Activated T-cell treated with anti-CD3 and anti-CD28 coated beads, Interleukin-2, amount 50 U/mL, for 4 hours (primary cell): ENCODE data around the gene SURF6. TPM values are rescaled to one million over a fixed set of nuclear protein-coding genes. Genes with fewer than 3 reads are reported as not detected.
"Not testable (repeated sequence)": the region's sequence is repeated elsewhere in the genome, so short reads cannot be mapped to it uniquely, and the experiment has no call there.

Experiments
- ATAC-seq, 2 donors: fragments of 200-7000 bp; cut with Tn5 transposase; one replicate each; pipeline ENCODE4 v1.10.0; 2021
- DNase-seq: peaks from one replicate; pipeline ENCODE4 v3.0.0-alpha.2; 2020
- H3K27me3 Mint-ChIP-seq: one replicate; pipeline ENCODE4 v1.8.0; 2021; ENCODE audit warnings: low read depth, mixed read lengths
- H3K36me3 Mint-ChIP-seq: one replicate; pipeline ENCODE4 v1.8.0; 2022; ENCODE audit warnings: mixed read lengths; ENCODE audit not compliant: insufficient read depth
- H3K4me1 Mint-ChIP-seq: one replicate; pipeline ENCODE4 v1.8.0; 2021; ENCODE audit warnings: low read depth, mixed read lengths
- H3K4me3 Mint-ChIP-seq: one replicate; pipeline ENCODE4 v1.8.0; 2021; ENCODE audit warnings: mild to moderate bottlenecking, moderate library complexity, mixed read lengths
- H3K9me3 Mint-ChIP-seq: one replicate; pipeline ENCODE4 v1.8.0; 2021; ENCODE audit warnings: mixed read lengths
- total RNA-seq, 3 donors: library from RNA; stranded (reverse); gene quantifications; one replicate each; pipeline ENCODE4 v1.2.1, GENCODE V29; 2021

SURF6 gene
- total RNA-seq, 3 donors from 2014 or later, result 56.0 to 61.7 (median 58.5) TPM

DNA sequence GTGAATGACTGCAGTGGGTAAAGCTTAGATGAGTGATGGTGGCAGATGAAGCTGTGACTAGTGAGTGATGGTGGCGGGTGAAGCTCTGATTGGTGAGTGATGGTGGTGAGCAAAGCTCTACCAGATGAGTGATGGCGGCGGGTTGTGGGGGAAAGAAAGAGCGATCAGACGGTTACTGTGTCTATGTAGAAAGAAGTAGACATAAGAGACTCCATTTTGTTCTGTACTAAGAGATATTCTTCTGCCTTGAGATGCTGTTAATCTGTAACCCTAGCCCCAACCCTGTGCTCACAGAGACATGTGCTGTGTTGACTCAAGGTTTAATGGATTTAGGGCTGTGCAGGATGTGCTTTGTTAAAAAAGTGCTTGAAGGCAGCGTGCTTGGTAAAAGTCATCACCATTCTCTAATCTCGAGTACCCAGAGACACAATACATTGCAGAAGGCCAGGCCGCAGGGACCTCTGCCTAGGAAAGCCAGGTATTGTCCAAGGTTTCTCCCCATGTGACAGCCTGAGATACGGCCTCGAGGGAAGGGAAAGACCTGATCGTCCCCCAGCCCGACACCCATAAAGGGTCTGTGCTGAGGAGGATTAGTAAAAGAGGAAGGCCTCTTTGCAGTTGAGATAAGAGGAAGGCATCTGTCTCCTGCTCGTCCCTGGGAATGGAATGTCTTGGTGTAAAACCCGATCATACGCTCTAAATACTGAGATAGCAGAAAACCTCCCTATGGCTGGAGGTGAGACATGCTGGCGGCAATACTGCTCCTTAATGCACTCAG, 52.5 kb downstream of the SURF6 start:
- not testable (repeated sequence) for H3K4me3 Mint-ChIP-seq, H3K36me3 Mint-ChIP-seq, ATAC-seq, H3K4me1 Mint-ChIP-seq, H3K9me3 Mint-ChIP-seq, DNase-seq
- peaks cover 13% of the 10 kb centered on the region for H3K27me3 Mint-ChIP-seq

DNA sequence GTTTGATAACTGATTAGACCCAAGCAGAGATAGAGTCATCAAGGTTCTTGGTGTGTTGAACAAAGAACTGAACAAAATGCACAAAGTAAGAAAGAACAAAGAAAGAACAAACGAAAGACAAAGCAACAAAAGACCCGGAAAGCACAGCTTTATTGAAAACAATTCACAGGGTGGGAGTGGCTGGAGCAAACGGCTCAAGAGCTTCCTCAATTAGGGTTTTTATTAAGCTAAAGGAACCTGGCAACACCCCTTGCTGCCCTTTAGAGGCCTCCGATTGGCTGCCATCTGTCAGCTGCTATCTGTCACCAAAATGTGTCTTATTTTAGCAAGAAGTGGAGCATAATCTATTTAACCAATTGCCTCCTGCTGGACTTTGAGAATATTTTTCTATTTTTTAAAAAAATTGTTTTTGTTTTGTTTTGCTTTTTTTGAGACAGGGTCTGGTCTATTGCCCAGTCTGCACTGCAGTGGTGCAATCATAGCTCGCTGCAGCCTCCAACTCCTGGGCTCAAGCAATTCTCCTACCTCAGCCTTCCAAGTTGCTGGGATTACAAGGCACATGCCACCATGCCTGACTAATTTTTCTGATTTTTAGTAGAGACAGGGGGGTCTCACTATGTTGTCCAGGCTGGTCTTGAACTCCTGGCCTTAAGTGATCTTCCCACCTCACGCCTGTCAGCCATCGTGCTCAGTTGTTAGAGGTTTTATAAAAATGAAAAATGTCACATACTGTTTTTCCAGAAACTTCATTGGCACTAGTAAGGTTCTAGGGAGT, 53.3 kb downstream of the SURF6 start:
- ATAC-seq (no peak), DNase-seq (no peak)
- H3K9me3 Mint-ChIP-seq, result no peaks in the 10 kb centered on the region
- H3K4me3 Mint-ChIP-seq, result no peak overlapping the region
- no peaks in the 10 kb centered on the region for H3K36me3 Mint-ChIP-seq
- H3K27me3 Mint-ChIP-seq, result peaks cover 19% of the 10 kb centered on the region
- H3K4me1 Mint-ChIP-seq, result no peaks in the 10 kb centered on the region

DNA sequence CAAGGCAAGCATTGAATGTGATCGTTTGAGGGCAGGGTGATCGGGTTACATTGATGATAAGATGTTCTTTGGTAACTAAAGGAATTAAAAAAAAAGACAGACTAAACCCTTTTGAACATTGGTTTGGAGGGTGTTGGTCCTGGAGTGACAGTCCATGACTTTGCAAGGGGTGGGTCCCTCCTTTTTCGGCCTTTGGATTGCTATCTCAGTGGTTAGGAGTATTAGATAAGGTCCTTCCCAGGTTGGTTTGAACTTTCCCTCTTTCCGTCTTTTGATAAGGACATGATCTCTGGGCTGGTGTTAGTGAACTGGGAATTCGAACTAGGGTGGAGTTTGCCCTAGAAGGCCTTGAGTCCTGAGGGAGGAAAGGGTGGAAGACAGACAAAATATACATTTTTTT, 55.6 kb downstream of the SURF6 start:
- no peak for DNase-seq
- no peak for ATAC-seq
- Mint-ChIP-seq H3K36me3 (no peaks in the 10 kb centered on the region), H3K4me1 (peaks cover 2% of the 10 kb centered on the region), H3K9me3 (no peaks in the 10 kb centered on the region), H3K27me3 (peaks cover 35% of the 10 kb centered on the region), H3K4me3 (no peak overlapping the region)

Other genes with a start within 250 kb of the SURF6 start
- 10 to 100 TPM; 43.2 to 46.7 (median 45.2) TPM for gene RALGDS, start 214.9 kb downstream of the SURF6 start, total RNA-seq
- gene GBGT1, start 172.3 kb downstream of the SURF6 start, total RNA-seq, result 1 to 10 TPM; 3.0 to 3.3 (median 3.2) TPM
- gene OBP2B, start 126.9 kb downstream of the SURF6 start, total RNA-seq, result not detected
- under 1 TPM in 1 of 3 donors, not detected in 2; 0.08 TPM for gene ABO, start 61.0 kb downstream of the SURF6 start, total RNA-seq
- 10 to 100 TPM; 52.8 to 58.6 (median 55.3) TPM for gene MED22, start 11.9 kb upstream of the SURF6 start, total RNA-seq
- 1,000 to 10,000 TPM; 3,573 to 3,630 (median 3,625) TPM for gene RPL7A, start 12.0 kb upstream of the SURF6 start, total RNA-seq
- 10 to 100 TPM; 24.1 to 37.1 (median 30.6) TPM for gene SURF1, start 20.3 kb upstream of the SURF6 start, total RNA-seq
- gene SURF2, start 20.4 kb upstream of the SURF6 start, total RNA-seq, result 10 to 100 TPM; 48.0 to 64.1 (median 57.9) TPM
- gene SURF4, start 39.9 kb upstream of the SURF6 start, total RNA-seq, result 100 to 1,000 TPM; 235 to 292 (median 255) TPM
- under 1 TPM in 2 of 3 donors, not detected in 1; 0.16 to 0.42 TPM for gene STKLD1, start 40.2 kb upstream of the SURF6 start, total RNA-seq
- gene REXO4, start 81.8 kb upstream of the SURF6 start, total RNA-seq, result 10 to 100 TPM; 67.5 to 79.5 (median 79.3) TPM
- gene ADAMTS13, start 86.2 kb upstream of the SURF6 start, total RNA-seq, result under 1 TPM; 0.60 to 0.91 (median 0.79) TPM
- 1 to 10 TPM in 1 of 3 donors, under 1 TPM in 2; 0.73 to 1.1 (median 0.86) TPM for gene CACFD1, start 123.8 kb upstream of the SURF6 start, total RNA-seq
- gene SLC2A6, start 142.9 kb upstream of the SURF6 start, total RNA-seq, result 1 to 10 TPM; 4.9 to 5.3 (median 5.2) TPM
- gene MYMK, start 188.8 kb upstream of the SURF6 start, total RNA-seq, result not detected
- under 1 TPM in 2 of 3 donors, not detected in 1; 0.08 to 0.14 TPM for gene ADAMTSL2, start 198.5 kb upstream of the SURF6 start, total RNA-seq